HepG2 (cell line): Measurements from ENCODE around the gene STX1B. TPM values are rescaled to one million over a fixed set of nuclear protein-coding genes. Genes with fewer than 3 reads are reported as not detected.

Experiments
- ATRX ChIP-seq: sonication (generic); formaldehyde crosslinking; IDR thresholded peaks from 2 replicates; pipeline ENCODE4 v1.4.0; 2020; ENCODE audit warnings: missing genetic modification reagents, borderline replicate concordance
- CBFB ChIP-seq: sonication (generic); formaldehyde crosslinking; IDR thresholded peaks from 2 replicates; pipeline ENCODE4 v1.4.0; 2020; ENCODE audit warnings: missing genetic modification reagents
- GABPA ChIP-seq, 2 experiments: IDR thresholded peaks; 2 replicates each; pipeline ENCODE4 v1.6.1; 2011 to 2016; ENCODE audit warnings: low read depth in 2 of 2, low read length in 1 of 2, missing biosample characterization in 1 of 2, missing genetic modification characterization in 1 of 2
- GMEB2 ChIP-seq: IDR thresholded peaks from 2 replicates; pipeline ENCODE4 v1.6.1; 2016; ENCODE audit warnings: missing biosample characterization, missing genetic modification reagents, low read depth
- KLF15 ChIP-seq: sonication (generic); formaldehyde crosslinking; IDR thresholded peaks from 2 replicates; pipeline ENCODE4 v1.8.1; 2023; ENCODE audit warnings: borderline replicate concordance, mild to moderate bottlenecking, inconsistent platforms, missing genetic modification reagents, mixed read lengths
- NFIB ChIP-seq: sonication (generic); formaldehyde crosslinking; IDR thresholded peaks from 2 replicates; pipeline ENCODE4 v1.9.0; 2021; ENCODE audit warnings: missing genetic modification reagents, mild to moderate bottlenecking, borderline replicate concordance
- PATZ1 ChIP-seq: sonication (generic); formaldehyde crosslinking; IDR thresholded peaks from 2 replicates; pipeline ENCODE4 v1.4.0; 2020; ENCODE audit warnings: missing genetic modification reagents
- PAWR ChIP-seq: sonication (generic); formaldehyde crosslinking; IDR thresholded peaks from 2 replicates; pipeline ENCODE4 v1.4.0; 2020; ENCODE audit warnings: missing genetic modification reagents, mild to moderate bottlenecking, borderline replicate concordance
- PHF5A ChIP-seq: IDR thresholded peaks from one replicate; pipeline ENCODE4 v1.6.1; 2018; ENCODE audit warnings: low read depth, missing genetic modification reagents; ENCODE audit not compliant: unreplicated experiment
- POGK ChIP-seq: sonication (generic); formaldehyde crosslinking; conservative IDR thresholded peaks from 2 replicates; pipeline ENCODE4 v1.8.0; 2022; ENCODE audit warnings: mild to moderate bottlenecking, moderate library complexity, missing genetic modification reagents
- PTBP1 ChIP-seq: fragments of 200-400 bp; formaldehyde crosslinking; IDR thresholded peaks from 2 replicates; pipeline ENCODE4 v1.6.1; 2018; ENCODE audit warnings: low read length, low read depth; ENCODE audit not compliant: poor library complexity, severe bottlenecking
- THAP11 ChIP-seq: IDR thresholded peaks from 2 replicates; pipeline ENCODE4 v1.6.1; 2016; ENCODE audit warnings: missing biosample characterization, missing genetic modification reagents
- ZMAT5 ChIP-seq: sonication (generic); formaldehyde crosslinking; IDR thresholded peaks from 2 replicates; pipeline ENCODE4 v1.5.0; 2020; ENCODE audit warnings: mild to moderate bottlenecking, low read depth, missing genetic modification reagents, borderline replicate concordance
- ZNF20 ChIP-seq: sonication (generic); formaldehyde crosslinking; IDR thresholded peaks from 2 replicates; pipeline ENCODE4 v1.4.0; 2020; ENCODE audit warnings: mild to moderate bottlenecking, moderate library complexity, missing genetic modification reagents
- ZNF235 ChIP-seq: sonication (generic); formaldehyde crosslinking; IDR thresholded peaks from 2 replicates; pipeline ENCODE4 v1.8.1; 2023; ENCODE audit warnings: mild to moderate bottlenecking, missing genetic modification reagents, borderline replicate concordance
- ZNF256 ChIP-seq: sonication (generic); formaldehyde crosslinking; conservative IDR thresholded peaks from 2 replicates; pipeline ENCODE4 v1.4.0; 2020; ENCODE audit warnings: missing genetic modification reagents
- ZNF331 ChIP-seq: sonication (generic); formaldehyde crosslinking; IDR thresholded peaks from 2 replicates; pipeline ENCODE4 v1.4.0; 2020; ENCODE audit warnings: missing genetic modification reagents
- ZNF530 ChIP-seq: sonication (generic); formaldehyde crosslinking; IDR thresholded peaks from 2 replicates; pipeline ENCODE4 v1.5.0; 2020; ENCODE audit warnings: low read depth, mild to moderate bottlenecking, missing genetic modification reagents
- ZNF710 ChIP-seq: sonication (generic); formaldehyde crosslinking; IDR thresholded peaks from 2 replicates; pipeline ENCODE4 v1.5.0; 2020; ENCODE audit warnings: mild to moderate bottlenecking, missing genetic modification reagents, borderline replicate concordance
- ZSCAN22 ChIP-seq: sonication (generic); formaldehyde crosslinking; IDR thresholded peaks from 2 replicates; pipeline ENCODE4 v1.4.0; 2020; ENCODE audit warnings: mild to moderate bottlenecking, missing genetic modification reagents
- polyA plus RNA-seq, 8 experiments: library from polyadenylated mRNA; depleted of rRNA in 3 of 8; stranded (reverse) in 7 of 8; unstranded in 1 of 8; fragments of >200 nt; fragmentation: Illumina TruSeq in 4 of 8; extraction: Trizol in 4 of 8; gene quantifications; 2 replicates each; pipeline versions ENCODE4 v1.2.1 to v1.2.3, GENCODE V29; 2011 to 2016; ENCODE audit warnings: low read depth in 4 of 8, missing spikeins in 1 of 8, mixed read lengths in 1 of 8; ENCODE audit not compliant: insufficient read depth in 1 of 8
- total RNA-seq, 5 experiments: library from RNA; depleted of rRNA; stranded (reverse); fragments of >200 nt; fragmentation: Illumina TruSeq; extraction: Trizol; gene quantifications; 2 replicates each; pipeline ENCODE4 v1.2.3, GENCODE V29; 2016; ENCODE audit warnings: low read depth in 1 of 5

The STX1B gene
- total and polyA plus RNA-seq, 2 of the 13 experiments (the other 11 are each of a cell fraction or from before 2014, with no cell fraction given): 2.1 to 3.0 TPM

GRCh38 chr16:30985401-30986128 lies 24.9 kb downstream of the STX1B start (continued):
- TF ChIP-seq NFIB (CRISPR knock-in tag): no peak
- no peak for TF ChIP-seq PTBP1
- TF ChIP-seq ZNF256 (CRISPR knock-in tag): peak; percentile 87; the same call in 1 of the 2 replicates
- no peak; the same call in 1 of the 2 replicates for TF ChIP-seq GABPA (IDR thresholded peaks at IDR 0.05; ENCODE audit: low read depth, low read length)
- no peak for TF ChIP-seq GABPA (CRISPR knock-in tag; IDR thresholded peaks at IDR 0.05; ENCODE audit: low read depth)
- TF ChIP-seq POGK (CRISPR knock-in tag): peak; percentile 78; the same call in 1 of the 2 replicates
- peak; percentile 87 for TF ChIP-seq ZNF710
- TF ChIP-seq ZNF235 (CRISPR knock-in tag): no peak; the same call in none of the 2 replicates
- no peak for TF ChIP-seq GMEB2 (CRISPR knock-in tag)
- TF ChIP-seq ZNF530: no peak
- peak; percentile 68; the same call in 1 of the 2 replicates for TF ChIP-seq KLF15 (CRISPR knock-in tag)
- no peak for TF ChIP-seq PHF5A (CRISPR knock-in tag)
- no peak for TF ChIP-seq PAWR (CRISPR knock-in tag)
- TF ChIP-seq THAP11 (CRISPR knock-in tag): no peak; the same call in 1 of the 2 replicates
- no peak for TF ChIP-seq ZMAT5 (CRISPR knock-in tag)
- peak; percentile 51 for TF ChIP-seq PATZ1 (CRISPR knock-in tag)
- TF ChIP-seq ATRX (CRISPR knock-in tag): no peak
- TF ChIP-seq ZNF331: peak; percentile 53; the same call in 1 of the 2 replicates
- no peak for TF ChIP-seq ZNF20 (CRISPR knock-in tag)
- no peak; the same call in 1 of the 2 replicates for TF ChIP-seq CBFB (CRISPR knock-in tag)
- peak; percentile 18; the same call in 1 of the 2 replicates for TF ChIP-seq ZSCAN22 (CRISPR knock-in tag)
